OCI-LY3 (cell line): ENCODE data around the gene RCOR2.
A peak's percentile ranks its signal among the peaks of the same experiment; 100 is the strongest.
"Not testable (repeated sequence)": the region's sequence is repeated elsewhere in the genome, so short reads cannot be mapped to it uniquely, and the experiment has no call there.

ENCODE experiments used
- H2AFZ ChIP-seq: fragments of 200-600, 300-600 bp; shearing (Covaris generic); 2 replicates; pipeline ENCODE4 v1.6.0; 2014; ENCODE audit warnings: antibody characterized with exemption, low read depth, low read length
- H3K27ac ChIP-seq: fragments of 200-600, 300-600 bp; sonication (generic); 2 replicates; pipeline ENCODE4 v1.5.1; 2014; ENCODE audit warnings: mild to moderate bottlenecking, low read length, moderate library complexity, mixed read lengths
- H3K27me3 ChIP-seq: fragments of 200-600, 300-600 bp; sonication (generic); 2 replicates; pipeline ENCODE4 v1.6.1; 2014; ENCODE audit warnings: low read depth, low read length, mixed read lengths
- H3K36me3 ChIP-seq: fragments of 200-600, 300-600 bp; sonication (generic); replicated peaks from 2 replicates; pipeline ENCODE3; 2014; ENCODE audit warnings: low read depth, low read length, mixed read lengths
- H3K4me1 ChIP-seq: fragments of 300-600, 200-600 bp; sonication (generic); 2 replicates; pipeline ENCODE4 v1.6.1; 2014; ENCODE audit warnings: low read length, mixed read lengths
- H3K4me2 ChIP-seq: fragments of 200-600, 300-600 bp; sonication (generic); 2 replicates; pipeline ENCODE4 v1.6.1; 2014; ENCODE audit warnings: low read length, mixed read lengths
- H3K4me3 ChIP-seq: fragments of 300-600, 200-600 bp; sonication (generic); 2 replicates; pipeline ENCODE4 v1.5.1; 2014; ENCODE audit warnings: antibody characterized with exemption, mild to moderate bottlenecking, low read length, moderate library complexity
- H3K79me2 ChIP-seq: fragments of 300-600, 200-600 bp; shearing (Covaris generic); 2 replicates; pipeline ENCODE4 v1.6.1; 2014; ENCODE audit warnings: mild to moderate bottlenecking, low read length, mixed read lengths
- H3K9ac ChIP-seq: fragments of 300-600, 200-600 bp; shearing (Covaris generic); 2 replicates; pipeline ENCODE4 v1.6.0; 2014; ENCODE audit warnings: mild to moderate bottlenecking, low read length, moderate library complexity
- H3K9me3 ChIP-seq: fragments of 200-600, 300-600 bp; shearing (Covaris generic); 2 replicates; pipeline ENCODE4 v1.6.1; 2014; ENCODE audit warnings: low read length, mixed read lengths; ENCODE audit not compliant: insufficient read depth
- H4K20me1 ChIP-seq: fragments of 200-600, 300-600 bp; sonication (generic); 2 replicates; pipeline ENCODE4 v1.6.1; 2016; ENCODE audit warnings: low read length, mixed read lengths; ENCODE audit not compliant: insufficient read depth
- CTCF ChIP-seq: fragments of 200-600, 300-600 bp; sonication (generic); IDR thresholded peaks from 2 replicates; pipeline ENCODE4 v1.5.1; 2014; ENCODE audit warnings: antibody characterized with exemption, low read length, low read depth
- EZH2phosphoT487 ChIP-seq: fragments of 200-600 bp; shearing (Covaris generic); IDR thresholded peaks from 2 replicates; pipeline ENCODE4 v1.6.1; 2018; ENCODE audit warnings: antibody characterized with exemption, mixed run types, low read depth

Gene RCOR2

GRCh38 chr11:63869171-63869591 is 47.8 kb downstream of the RCOR2 start:
- H3K4me2 ChIP-seq = no peak overlapping the region
- H2AFZ ChIP-seq = no peak overlapping the region
- H3K27me3 ChIP-seq = no peaks in the 10 kb centered on the region
- no peaks in the 10 kb centered on the region for H3K9me3 ChIP-seq
- H4K20me1 ChIP-seq = peaks cover 87% of the 10 kb centered on the region
- H3K79me2 ChIP-seq = peaks cover 89% of the 10 kb centered on the region
- no peak overlapping the region for H3K9ac ChIP-seq
- no peak overlapping the region for H3K4me3 ChIP-seq
- H3K27ac ChIP-seq = no peak overlapping the region
- TF ChIP-seq EZH2phosphoT487 (no peak), CTCF (no peak)
- peaks cover 37% of the 10 kb centered on the region for H3K36me3 ChIP-seq
- peaks cover 56% of the 10 kb centered on the region for H3K4me1 ChIP-seq

GRCh38 chr11:63868399-63869064 is 48.4 kb downstream of the RCOR2 start:
- Histone ChIP-seq H4K20me1 (peaks cover 81% of the 10 kb centered on the region), H3K36me3 (peaks cover 37% of the 10 kb centered on the region), H3K4me3 (no peak overlapping the region), H3K27me3 (no peaks in the 10 kb centered on the region), H3K4me1 (peaks cover 56% of the 10 kb centered on the region), H3K9me3 (no peaks in the 10 kb centered on the region), H3K79me2 (peaks cover 82% of the 10 kb centered on the region), H3K9ac (no peak overlapping the region), H3K27ac (no peak overlapping the region), H2AFZ (no peak overlapping the region), H3K4me2 (no peak overlapping the region)
- TF ChIP-seq EZH2phosphoT487 (no peak), CTCF (no peak)

- Histone ChIP-seq H3K79me2 (peaks cover 80% of the 10 kb centered on the region), H4K20me1 (peaks cover 78% of the 10 kb centered on the region), H3K27me3 (no peaks in the 10 kb centered on the region), H3K4me1 (peaks cover 56% of the 10 kb centered on the region), H3K4me3 (no peak overlapping the region), H3K9ac (no peak overlapping the region), H3K4me2 (no peak overlapping the region), H2AFZ (no peak overlapping the region), H3K27ac (no peak overlapping the region), H3K9me3 (no peaks in the 10 kb centered on the region), H3K36me3 (peaks cover 39% of the 10 kb centered on the region)
- no peak for TF ChIP-seq CTCF
- TF ChIP-seq EZH2phosphoT487 = no peak
Observed at GRCh38 chr11:63867511-63867910, 49.5 kb downstream of the RCOR2 start.

GRCh38 chr11:63866211-63866610 is 50.8 kb downstream of the RCOR2 start:
- Histone ChIP-seq H3K9ac (no peak overlapping the region; the same call in 1 of the 2 replicates), H3K4me3 (peak overlapping the region; percentile 18; the same call in 1 of the 2 replicates), H3K27ac (peak overlapping the region; percentile 29), H3K27me3 (no peaks in the 10 kb centered on the region), H3K79me2 (peaks cover 72% of the 10 kb centered on the region), H3K36me3 (peaks cover 36% of the 10 kb centered on the region), H3K4me2 (peak overlapping the region; percentile 59), H2AFZ (no peak overlapping the region), H3K9me3 (no peaks in the 10 kb centered on the region), H3K4me1 (peaks cover 45% of the 10 kb centered on the region), H4K20me1 (peaks cover 69% of the 10 kb centered on the region)
- TF ChIP-seq EZH2phosphoT487 (no peak), CTCF (no peak)

GRCh38 chr11:63863620-63864019 is 53.3 kb downstream of the RCOR2 start:
- Histone ChIP-seq H4K20me1 (peaks cover 48% of the 10 kb centered on the region), H3K79me2 (peaks cover 67% of the 10 kb centered on the region)

More at GRCh38 chr11:63863620-63864019, 53.3 kb downstream of the RCOR2 start:
- H3K4me3 ChIP-seq, H3K27me3 ChIP-seq, H2AFZ ChIP-seq, H3K27ac ChIP-seq, H3K9ac ChIP-seq, H3K9me3 ChIP-seq, H3K4me2 ChIP-seq: not testable (repeated sequence)
- Histone ChIP-seq H3K36me3 (peaks cover 34% of the 10 kb centered on the region), H3K4me1 (peaks cover 26% of the 10 kb centered on the region)
